Measurements from ENCODE around the gene ZFP92.

The ZFP92 gene

GRCh38 chrX:153460826-153461225, 49.6 kb downstream of the ZFP92 start:
- no peak overlapping the region for H3K9ac ChIP-seq (ENCODE audit: low read depth, low read length, poor library complexity, severe bottlenecking)
- no peaks in the 10 kb centered on the region for H3K79me2 ChIP-seq (ENCODE audit: insufficient read depth, low read length)
- H3K4me3 ChIP-seq (ENCODE audit: low read length, poor library complexity, severe bottlenecking) = no peak overlapping the region
- H3K4me1 ChIP-seq (ENCODE audit: insufficient read depth, low read length, poor library complexity, severe bottlenecking) = no peaks in the 10 kb centered on the region
- no peaks in the 10 kb centered on the region for H4K20me1 ChIP-seq (ENCODE audit: insufficient read depth, low read length, poor library complexity, severe bottlenecking)
- no peaks in the 10 kb centered on the region; the same call in 1 of the 2 replicates for H3K36me3 ChIP-seq (ENCODE audit: insufficient read depth, low read length)
- H3K27me3 ChIP-seq (ENCODE audit: insufficient read depth, low read length, poor library complexity, severe bottlenecking) = no peaks in the 10 kb centered on the region
- TF ChIP-seq, protein P1, sequence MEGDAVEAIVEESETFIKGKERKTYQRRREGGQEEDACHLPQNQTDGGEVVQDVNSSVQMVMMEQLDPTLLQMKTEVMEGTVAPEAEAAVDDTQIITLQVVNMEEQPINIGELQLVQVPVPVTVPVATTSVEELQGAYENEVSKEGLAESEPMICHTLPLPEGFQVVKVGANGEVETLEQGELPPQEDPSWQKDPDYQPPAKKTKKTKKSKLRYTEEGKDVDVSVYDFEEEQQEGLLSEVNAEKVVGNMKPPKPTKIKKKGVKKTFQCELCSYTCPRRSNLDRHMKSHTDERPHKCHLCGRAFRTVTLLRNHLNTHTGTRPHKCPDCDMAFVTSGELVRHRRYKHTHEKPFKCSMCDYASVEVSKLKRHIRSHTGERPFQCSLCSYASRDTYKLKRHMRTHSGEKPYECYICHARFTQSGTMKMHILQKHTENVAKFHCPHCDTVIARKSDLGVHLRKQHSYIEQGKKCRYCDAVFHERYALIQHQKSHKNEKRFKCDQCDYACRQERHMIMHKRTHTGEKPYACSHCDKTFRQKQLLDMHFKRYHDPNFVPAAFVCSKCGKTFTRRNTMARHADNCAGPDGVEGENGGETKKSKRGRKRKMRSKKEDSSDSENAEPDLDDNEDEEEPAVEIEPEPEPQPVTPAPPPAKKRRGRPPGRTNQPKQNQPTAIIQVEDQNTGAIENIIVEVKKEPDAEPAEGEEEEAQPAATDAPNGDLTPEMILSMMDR (conservative IDR thresholded peaks at IDR 0.05; ENCODE audit: low read length) = peak; percentile 66
- no peak for TF ChIP-seq EZH2phosphoT487 (IDR thresholded peaks at IDR 0.05; ENCODE audit: borderline replicate concordance)
- no peak overlapping the region for H2AFZ ChIP-seq (ENCODE audit: low read length)
- H3F3A ChIP-seq (ENCODE audit: low read depth) = no peaks in the 10 kb centered on the region
- no peak overlapping the region for H3K4me2 ChIP-seq (ENCODE audit: low read depth, low read length, poor library complexity, severe bottlenecking)
- no peaks in the 10 kb centered on the region for H3K9me2 ChIP-seq (replicated peaks; ENCODE audit: low read depth, low read length)
- no peaks in the 10 kb centered on the region for H3K9me3 ChIP-seq (ENCODE audit: insufficient read depth, low read depth, low read length)

Data from Loucy (cell line).